Body of pancreas (tissue), 4 donors: ENCODE measurements around the gene B4GALNT3. TPM values are rescaled to one million over a fixed set of nuclear protein-coding genes. Genes with fewer than 3 reads are reported as not detected.

ENCODE experiments used
- ATAC-seq: fragments of 150-250 bp; one replicate; pipeline ENCODE4 v1.9.1; 2016
- DNase-seq, 4 donors: peaks; one replicate each; pipeline ENCODE4 v3.0.0-alpha.2; 2019
- H3K27ac ChIP-seq, 4 donors: fragments of 200-600 bp; sonication (generic); 1 replicate in 3 of 4; 2 replicates in 1 of 4; pipeline versions ENCODE4 v1.5.1 to v1.6.1; 2016 to 2019; ENCODE audit warnings: mild to moderate bottlenecking in 1 of 4, mixed read lengths in 1 of 4, moderate library complexity in 1 of 4
- H3K27me3 ChIP-seq, 2 donors: fragments of 200-600 bp; sonication (generic); one replicate each; pipeline ENCODE4 v1.6.0; 2016; ENCODE audit warnings: mild to moderate bottlenecking in 1 of 2
- H3K36me3 ChIP-seq, 2 donors: fragments of 200-600 bp; sonication (generic); replicated peaks in 1 of 2; 2 replicates each; pipeline ENCODE4 v1.5.1; 2016; ENCODE audit warnings: low read depth in 2 of 2; ENCODE audit not compliant: insufficient read depth in 1 of 2
- H3K4me1 ChIP-seq: fragments of 200-600 bp; sonication (generic); one replicate; pipeline ENCODE4 v1.6.0; 2016
- H3K4me3 ChIP-seq, 2 donors: fragments of 200-600 bp; sonication (generic); 1 replicate in 1 of 2; 2 replicates in 1 of 2; pipeline ENCODE4 v1.5.1; 2016 to 2019
- H3K9me3 ChIP-seq, 3 donors: fragments of 200-600 bp; sonication (generic); 1 replicate in 2 of 3; 2 replicates in 1 of 3; pipeline ENCODE4 v1.5.1; 2016
- CTCF ChIP-seq, 7 experiments: fragments of 450-650 bp in 4 of 7; fragments of 200-600 bp in 3 of 7; sonication (generic) in 3 of 7; IDR thresholded peaks; one replicate each; pipeline ENCODE4 v1.5.1; 2016 to 2019; ENCODE audit warnings: antibody characterized with exemption in 7 of 7
- POLR2A ChIP-seq, 3 donors: fragments of 450-650 bp; IDR thresholded peaks; one replicate each; pipeline ENCODE4 v1.6.1; 2016; ENCODE audit warnings: antibody characterized with exemption in 3 of 3, mild to moderate bottlenecking in 2 of 3
- WGBS, 2 donors: methylation state at CpG; one replicate each; pipeline ENCODE4 v1.1.5; 2017; 5-methylcytosine and 5-hydroxymethylcytosine counted together
- intact Hi-C: fragments of 100-400 bp; cut with DNase I; formaldehyde crosslinking; loops from one replicate; pipeline ENCODE4 v1.15.1; 2023
- total RNA-seq, 2 donors: library from RNA; depleted of rRNA; stranded (reverse); fragments of >200 nt; gene quantifications; one replicate each; pipeline ENCODE4 v1.1.0, GENCODE V29; 2016

B4GALNT3 gene
- total RNA-seq, 2 donors from 2014 or later: 4.0 to 9.3 TPM

- intact Hi-C loops: loop anchor here (5.0 to 10.0 kb wide), 2 partner anchors 252 to 390 kb away; no protein-coding TSS in a partner anchor
- no peaks in the 10 kb centered on the region for H3K9me3 ChIP-seq
- DNase-seq: no peak
- ATAC-seq: no peak
- WGBS, 2 donors: 60 to 82% methylated on average over 8 of the region's 8 CpGs
- H3K4me1 ChIP-seq: peaks cover 10% of the 10 kb centered on the region
- no peaks in the 10 kb centered on the region for H3K36me3 ChIP-seq
- no peak overlapping the region for H3K27ac ChIP-seq
- TF ChIP-seq CTCF (IDR thresholded peaks at IDR 0.05) (no peak), POLR2A (IDR thresholded peaks at IDR 0.05) (no peak)
- no peak overlapping the region for H3K4me3 ChIP-seq
- no peaks in the 10 kb centered on the region for H3K27me3 ChIP-seq
Observed at GRCh38 chr12:565161-565560, 105.4 kb downstream of the B4GALNT3 start.

GRCh38 chr12:565589-566105, 105.9 kb downstream of the B4GALNT3 start:
- ATAC-seq (no peak), DNase-seq (no peak)
- WGBS, 2 donors: 79 to 80% methylated on average over 12 to 21 of the region's 21 CpGs

GRCh38 chr12:568486-568885, 108.7 kb downstream of the B4GALNT3 start:
- no peaks in the 10 kb centered on the region for H3K36me3 ChIP-seq
- H3K27ac ChIP-seq: no peak overlapping the region
- ATAC-seq (no peak), DNase-seq (no peak)
- no peak overlapping the region for H3K4me3 ChIP-seq
- no peaks in the 10 kb centered on the region for H3K27me3 ChIP-seq
- peaks cover 27% of the 10 kb centered on the region for H3K4me1 ChIP-seq
- TF ChIP-seq CTCF (IDR thresholded peaks at IDR 0.05): no peak
- TF ChIP-seq POLR2A (IDR thresholded peaks at IDR 0.05): no peak
- no peaks in the 10 kb centered on the region for H3K9me3 ChIP-seq
- intact Hi-C loops: loop anchor here (5.0 to 10.0 kb wide), 2 partner anchors 249 to 386 kb away; no protein-coding TSS in a partner anchor
- WGBS, 2 donors: 84 to 87% methylated on average over 6 of the region's 6 CpGs

More at GRCh38 chr12:565589-566105, 105.9 kb downstream of the B4GALNT3 start:
- no peaks in the 10 kb centered on the region for H3K27me3 ChIP-seq
- no peaks in the 10 kb centered on the region for H3K36me3 ChIP-seq
- H3K4me1 ChIP-seq: peaks cover 15% of the 10 kb centered on the region
- no peak overlapping the region for H3K27ac ChIP-seq
- TF ChIP-seq CTCF (IDR thresholded peaks at IDR 0.05): no peak
- TF ChIP-seq POLR2A (IDR thresholded peaks at IDR 0.05): no peak
- intact Hi-C loops: loop anchor here (5.0 to 10.0 kb wide), 2 partner anchors 252 to 389 kb away; no protein-coding TSS in a partner anchor
- no peaks in the 10 kb centered on the region for H3K9me3 ChIP-seq
- H3K4me3 ChIP-seq: no peak overlapping the region

- WGBS, 2 donors: 74 to 75% methylated on average over 6 of the region's 6 CpGs
- H3K27ac ChIP-seq: no peak overlapping the region
- no peak for ATAC-seq
- intact Hi-C loops: loop anchor here (5.0 to 10.0 kb wide), 2 partner anchors 248 to 386 kb away; no protein-coding TSS in a partner anchor
- peaks cover 27% of the 10 kb centered on the region for H3K4me1 ChIP-seq
- H3K9me3 ChIP-seq: no peaks in the 10 kb centered on the region
- H3K27me3 ChIP-seq: no peaks in the 10 kb centered on the region
- no peak overlapping the region for H3K4me3 ChIP-seq
- TF ChIP-seq POLR2A (IDR thresholded peaks at IDR 0.05): no peak
- no peak for TF ChIP-seq CTCF (IDR thresholded peaks at IDR 0.05)
- H3K36me3 ChIP-seq: no peaks in the 10 kb centered on the region
- no peak for DNase-seq
Observed at GRCh38 chr12:569091-569676, 109.4 kb downstream of the B4GALNT3 start.
